Measurements from ENCODE around the gene EPB41L5.
"Not testable (repeated sequence)": the region's sequence is repeated elsewhere in the genome, so short reads cannot be mapped to it uniquely, and the experiment has no call there.

The EPB41L5 gene

DNA sequence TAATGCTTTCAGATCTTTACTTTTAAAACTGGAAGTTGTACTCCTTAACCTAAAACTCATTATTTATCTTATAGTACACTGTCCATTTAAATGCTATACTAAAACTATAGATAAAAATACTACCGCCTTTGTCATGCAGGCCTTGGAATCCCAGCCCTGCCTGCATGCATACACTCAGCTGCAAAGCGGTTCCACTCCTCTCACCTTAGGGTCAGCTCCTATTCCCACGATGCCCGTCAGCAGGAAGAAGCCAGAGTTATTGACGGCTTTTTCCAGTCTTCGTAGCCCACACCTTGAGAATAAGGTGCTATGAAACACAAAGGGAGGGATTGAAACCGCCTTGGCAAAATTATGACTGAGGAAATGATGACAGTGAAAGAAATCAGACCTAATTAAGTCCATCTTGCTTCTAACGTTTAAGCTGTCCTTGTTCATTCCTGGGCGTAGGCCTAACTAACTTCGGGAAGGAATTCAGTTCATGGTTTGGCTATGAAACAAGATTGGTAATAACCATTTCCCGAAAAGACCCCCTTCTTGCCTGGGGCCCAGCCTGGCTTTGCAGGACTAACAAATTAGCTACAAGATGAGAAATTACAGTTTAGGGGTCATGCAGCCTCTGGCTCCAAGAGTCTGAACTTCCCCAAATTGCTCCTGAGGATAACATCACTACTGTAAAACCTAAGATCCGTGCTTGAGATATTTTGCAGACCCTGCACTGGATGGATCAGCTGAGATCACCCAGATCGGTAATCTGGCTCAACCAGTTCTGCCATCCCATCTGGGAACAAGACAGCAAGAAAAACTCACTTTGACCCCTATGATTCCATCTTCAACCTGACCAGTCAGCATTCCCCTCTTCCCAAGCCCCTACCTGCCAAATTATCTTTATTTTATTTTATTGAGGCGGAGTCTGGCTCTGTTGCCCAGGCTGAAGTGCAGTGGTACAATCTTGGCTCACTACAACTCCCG lies 17.1 kb downstream of the EPB41L5 start:
- peak; percentile 46 for DNase-seq

DNA sequence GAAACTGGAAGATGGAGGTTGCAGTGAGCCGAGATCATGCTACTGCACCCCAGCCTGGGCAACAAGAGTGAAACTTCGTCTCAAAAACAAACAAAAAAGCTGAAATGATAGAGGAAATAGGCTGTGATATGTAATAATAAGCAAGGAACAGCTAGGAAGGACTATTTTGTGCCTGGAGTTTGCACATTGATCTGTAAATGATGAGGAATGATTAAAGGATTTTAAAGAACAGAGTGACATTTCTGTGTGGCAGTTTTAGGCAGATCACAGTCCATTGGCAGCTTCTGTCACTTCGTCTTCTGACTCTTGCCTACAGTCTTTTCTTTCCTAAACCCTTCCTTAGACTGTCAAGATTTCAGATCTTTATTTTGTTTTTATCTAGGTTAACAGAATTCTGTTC lies 19.4 kb downstream of the EPB41L5 start:
- DNase-seq: no peak

DNA sequence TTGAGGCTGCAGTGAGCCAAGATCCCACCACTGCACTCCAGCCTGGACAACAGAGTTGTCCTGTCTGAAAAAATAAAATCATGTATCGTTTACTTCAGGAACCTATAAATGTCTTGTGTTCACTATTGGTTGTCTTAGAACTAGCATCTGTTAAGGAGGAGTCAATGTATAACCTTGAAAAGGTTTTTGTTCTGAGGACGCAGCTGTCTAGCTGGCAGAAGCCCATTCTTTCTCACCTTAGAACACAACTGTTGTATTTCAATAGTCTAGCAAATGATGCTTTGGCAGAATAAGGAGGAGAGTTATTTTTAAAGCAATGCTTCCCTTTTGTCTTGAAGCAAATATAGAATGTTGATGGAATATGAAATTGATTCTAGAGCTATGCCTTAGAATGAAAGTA lies 21.1 kb downstream of the EPB41L5 start:
- DNase-seq: no peak

DNA sequence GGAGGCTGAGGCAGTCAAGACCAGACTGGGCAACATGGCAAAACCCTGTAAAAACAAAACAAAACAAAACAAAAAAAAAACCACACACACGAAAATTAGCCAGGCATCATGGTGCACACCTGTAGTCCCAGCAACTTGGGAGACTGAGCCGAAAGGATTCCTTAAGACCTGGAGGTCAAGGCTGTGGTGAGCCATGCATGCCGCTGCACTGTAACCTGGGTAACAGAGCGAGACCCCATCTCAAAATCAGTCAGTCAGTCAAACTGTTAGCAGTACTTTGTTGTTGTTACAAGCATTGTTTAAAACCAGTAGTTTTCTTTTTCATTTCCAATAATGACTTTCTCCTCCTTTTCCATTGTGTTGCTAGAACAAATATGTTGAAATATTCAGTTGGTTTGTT lies 21.7 kb downstream of the EPB41L5 start:
- no peak for DNase-seq

DNA sequence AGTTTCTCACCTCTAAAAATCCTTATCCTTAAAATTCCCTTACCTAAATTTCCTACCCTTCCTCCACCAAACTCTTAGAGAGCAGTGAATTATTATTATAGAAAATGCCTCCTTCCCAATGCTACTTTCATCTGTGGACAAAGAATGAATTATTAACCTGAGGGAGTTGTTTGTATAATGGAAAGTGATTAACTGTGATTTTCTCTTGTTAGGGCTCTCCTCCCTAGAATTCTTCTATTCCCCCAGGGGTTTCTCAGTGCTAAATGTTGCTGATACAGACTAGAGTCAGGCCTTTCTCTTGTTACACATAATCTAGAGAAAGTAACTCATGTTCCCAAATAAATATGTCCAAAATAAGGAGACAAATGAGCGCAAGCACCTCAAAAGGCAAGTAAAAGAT lies 23.3 kb downstream of the EPB41L5 start:
- DNase-seq: no peak

DNA sequence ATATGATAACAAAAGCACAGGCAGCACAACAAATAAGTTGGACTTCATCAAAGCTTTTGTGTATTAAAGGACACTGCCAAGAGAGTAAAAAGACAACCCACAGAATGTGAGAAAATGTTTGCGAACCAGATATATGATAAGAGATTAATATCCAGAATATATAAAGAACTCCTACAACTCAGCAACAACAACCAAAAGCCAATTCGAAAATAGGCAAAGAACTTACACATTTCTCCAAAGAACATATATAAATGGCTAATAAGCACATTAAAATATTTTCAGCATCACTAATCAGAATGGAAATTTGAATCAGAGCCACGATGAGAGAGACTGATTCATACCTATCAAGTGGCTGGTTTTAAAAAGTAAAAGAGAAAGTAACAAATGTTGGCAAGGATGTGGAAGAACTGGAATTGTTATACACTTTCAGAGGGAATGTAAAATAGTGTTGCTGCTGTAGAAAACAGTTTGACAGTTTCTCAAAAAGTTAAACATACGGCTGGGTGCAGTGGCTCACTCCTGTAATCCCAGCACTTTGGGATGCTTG lies 25.2 kb downstream of the EPB41L5 start:
- peak; percentile 44 for DNase-seq

DNA sequence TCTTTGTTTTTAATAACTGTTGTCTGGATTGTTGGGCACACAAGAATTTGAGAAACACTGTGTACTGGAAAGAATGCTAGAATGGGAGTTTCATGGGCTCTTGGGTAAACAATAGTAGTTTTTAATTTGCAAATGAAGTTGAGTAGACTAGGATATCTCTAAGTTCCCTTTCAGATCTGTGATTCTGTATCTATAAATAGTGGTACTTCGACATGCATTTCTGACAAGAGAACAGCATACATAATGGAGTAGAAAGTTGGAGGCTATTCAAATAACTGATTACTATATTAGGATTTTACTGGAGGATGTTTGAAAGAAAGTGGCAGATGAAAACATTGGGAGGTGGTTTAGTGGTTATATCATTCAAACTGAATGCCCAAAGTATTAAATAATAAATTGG lies 29.5 kb downstream of the EPB41L5 start:
- no peak for DNase-seq

DNA sequence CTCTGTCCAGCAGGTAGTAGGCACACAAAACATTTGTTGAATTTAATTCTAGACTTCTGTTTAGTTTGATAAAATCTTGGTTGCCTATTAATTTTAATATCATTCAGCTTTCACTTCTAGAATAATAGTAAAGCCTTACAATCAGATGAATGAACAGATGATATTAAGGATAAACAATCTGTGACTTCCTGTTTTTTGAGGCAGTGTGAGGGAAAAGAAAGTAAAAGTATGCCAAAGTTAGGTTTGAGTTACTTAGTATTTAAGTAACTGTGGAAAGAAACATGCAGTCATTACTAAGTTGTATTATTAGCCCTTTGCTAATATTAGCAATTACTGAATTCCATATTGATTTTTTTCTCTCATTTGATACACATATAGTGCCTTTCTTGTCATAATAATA lies 31.5 kb downstream of the EPB41L5 start:
- no peak for DNase-seq

DNA sequence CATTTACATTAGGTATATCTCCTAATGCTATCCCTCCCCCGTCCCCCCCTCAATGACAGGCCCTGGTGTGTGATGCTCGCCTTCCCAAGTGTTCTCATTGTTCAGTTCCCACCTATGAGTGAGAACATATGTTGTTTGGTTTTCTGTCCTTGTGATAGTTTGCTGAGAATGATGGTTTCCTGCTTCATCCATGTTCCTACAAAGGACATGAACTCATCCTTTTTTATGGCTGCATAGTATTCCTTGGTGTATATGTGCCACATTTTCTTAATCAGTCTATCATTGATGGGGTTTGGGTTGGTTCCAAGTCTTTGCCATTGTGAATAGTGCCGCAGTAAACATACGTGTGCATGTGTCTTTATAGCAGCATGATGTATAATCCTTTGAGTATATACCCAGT lies 32.9 kb downstream of the EPB41L5 start:
- DNase-seq: not testable (repeated sequence)

DNA sequence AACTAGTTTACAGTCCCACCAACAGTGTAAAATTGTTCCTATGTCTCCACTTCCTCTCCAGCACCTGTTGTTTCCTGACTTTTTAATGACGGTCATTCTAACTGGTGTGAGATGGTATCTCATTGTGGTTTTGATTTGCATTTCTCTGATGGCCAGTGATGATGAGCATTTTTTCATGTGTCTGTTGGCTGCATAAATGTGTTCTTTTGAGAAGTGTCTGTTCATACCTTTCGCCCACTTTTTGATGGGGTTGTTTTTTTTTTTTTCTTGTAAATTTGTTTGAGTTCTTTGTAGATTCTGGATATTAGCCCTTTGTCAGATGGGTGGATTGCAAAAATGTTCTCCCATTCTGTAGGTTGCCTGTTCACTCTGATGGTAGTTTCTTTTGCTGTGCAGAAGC lies 33.4 kb downstream of the EPB41L5 start:
- DNase-seq: not testable (repeated sequence)

DNA sequence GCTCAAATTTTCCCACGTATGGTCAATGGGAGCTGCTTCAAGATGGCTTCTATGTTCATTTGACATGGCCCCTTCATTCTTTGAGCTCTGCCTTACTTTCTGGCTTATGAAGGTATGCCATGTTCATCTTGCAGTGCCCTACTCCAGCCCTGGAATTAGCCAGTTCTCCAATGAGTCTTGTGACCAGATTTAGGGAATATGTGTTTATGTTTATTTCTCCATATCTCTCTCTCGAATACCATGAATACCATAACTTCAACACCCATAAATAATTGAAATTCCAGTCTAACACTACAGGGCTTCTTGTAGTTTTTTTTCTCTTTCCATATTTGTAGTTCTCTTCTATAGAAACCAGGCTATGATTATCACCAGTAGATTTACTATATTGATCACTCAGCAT lies 39.7 kb downstream of the EPB41L5 start:
- peak; percentile 49 for DNase-seq

DNA sequence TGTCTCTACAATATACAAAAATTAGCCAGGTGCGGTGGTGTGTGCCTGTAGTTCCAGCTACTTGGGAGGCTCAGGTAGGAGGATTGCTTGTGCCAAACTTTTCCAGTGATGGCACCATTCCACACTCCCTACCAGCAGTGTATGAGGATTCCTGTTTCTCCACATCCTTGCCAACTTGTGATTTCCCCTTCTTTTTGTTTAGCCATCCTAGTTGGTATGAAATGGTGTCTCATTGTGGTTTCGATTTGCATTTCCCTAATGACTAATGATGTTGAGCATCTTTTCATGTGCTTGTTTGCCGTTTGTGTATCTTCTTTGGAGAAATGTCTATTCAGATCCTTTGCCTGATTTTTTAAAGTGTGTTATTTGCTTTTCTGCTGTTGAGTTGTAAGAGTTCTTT lies 41.0 kb downstream of the EPB41L5 start:
- peak; percentile 30 for DNase-seq

DNA sequence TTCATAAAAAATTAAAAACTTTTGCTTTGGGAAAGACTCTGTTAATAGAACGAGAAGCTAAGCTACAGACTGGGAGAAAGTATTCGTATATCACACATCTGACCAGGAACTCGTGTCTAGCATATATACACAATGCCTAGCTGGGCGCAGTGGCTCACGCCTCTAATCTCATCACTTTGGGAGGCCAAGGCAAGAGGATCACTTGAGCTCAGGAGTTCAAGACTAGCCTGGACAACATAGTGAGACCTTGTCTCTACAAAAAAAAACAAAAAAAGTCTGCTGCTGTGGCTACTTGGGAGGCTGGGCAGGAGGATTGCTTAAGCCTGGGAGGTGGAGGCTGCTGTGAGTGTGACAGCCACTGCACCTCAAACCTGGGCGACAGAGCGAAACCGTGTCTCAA lies 46.6 kb downstream of the EPB41L5 start:
- DNase-seq: no peak

DNA sequence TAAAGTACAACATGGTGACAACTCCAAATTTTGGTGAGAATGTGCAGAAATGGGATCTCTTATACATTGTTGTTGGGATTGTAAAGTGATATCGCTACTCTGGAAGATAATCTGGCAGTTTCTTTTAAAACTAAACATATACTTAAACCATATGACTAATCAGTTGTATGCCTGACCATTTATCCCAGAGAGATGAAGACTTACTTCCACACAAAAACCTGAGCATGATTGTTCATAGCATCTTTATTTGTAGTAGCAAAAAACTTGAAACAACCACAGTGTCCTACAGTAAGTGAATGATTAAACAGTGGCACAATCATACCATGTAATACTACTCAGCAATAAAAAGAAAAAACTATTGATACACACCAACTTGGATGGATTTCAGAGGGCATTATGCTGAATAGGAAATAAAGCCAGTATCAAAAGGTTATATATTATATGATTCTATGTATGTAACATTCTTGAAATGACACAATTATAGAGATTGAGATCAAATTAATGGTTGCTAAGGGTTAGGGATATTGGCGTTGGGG lies 47.3 kb downstream of the EPB41L5 start:
- no peak for DNase-seq

DNA sequence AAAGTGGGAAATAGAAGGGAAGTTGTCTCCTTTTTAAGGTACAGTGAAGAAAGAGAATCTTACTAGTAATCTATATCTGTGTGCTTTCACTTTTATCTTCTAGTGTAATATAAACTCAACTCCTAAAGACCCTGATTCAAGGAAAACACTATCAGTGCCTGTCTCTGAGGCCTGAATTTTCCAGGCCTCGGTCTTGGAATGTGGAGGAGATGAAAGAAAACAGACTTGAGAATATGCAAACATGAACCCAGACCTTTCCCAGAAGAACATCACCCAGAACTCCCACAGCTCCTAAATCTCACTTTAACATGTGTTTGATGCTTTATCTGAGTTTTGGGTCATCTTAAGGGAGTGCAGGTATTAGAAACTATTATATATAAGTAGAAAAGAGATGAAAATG lies 51.8 kb downstream of the EPB41L5 start:
- DNase-seq: no peak

DNA sequence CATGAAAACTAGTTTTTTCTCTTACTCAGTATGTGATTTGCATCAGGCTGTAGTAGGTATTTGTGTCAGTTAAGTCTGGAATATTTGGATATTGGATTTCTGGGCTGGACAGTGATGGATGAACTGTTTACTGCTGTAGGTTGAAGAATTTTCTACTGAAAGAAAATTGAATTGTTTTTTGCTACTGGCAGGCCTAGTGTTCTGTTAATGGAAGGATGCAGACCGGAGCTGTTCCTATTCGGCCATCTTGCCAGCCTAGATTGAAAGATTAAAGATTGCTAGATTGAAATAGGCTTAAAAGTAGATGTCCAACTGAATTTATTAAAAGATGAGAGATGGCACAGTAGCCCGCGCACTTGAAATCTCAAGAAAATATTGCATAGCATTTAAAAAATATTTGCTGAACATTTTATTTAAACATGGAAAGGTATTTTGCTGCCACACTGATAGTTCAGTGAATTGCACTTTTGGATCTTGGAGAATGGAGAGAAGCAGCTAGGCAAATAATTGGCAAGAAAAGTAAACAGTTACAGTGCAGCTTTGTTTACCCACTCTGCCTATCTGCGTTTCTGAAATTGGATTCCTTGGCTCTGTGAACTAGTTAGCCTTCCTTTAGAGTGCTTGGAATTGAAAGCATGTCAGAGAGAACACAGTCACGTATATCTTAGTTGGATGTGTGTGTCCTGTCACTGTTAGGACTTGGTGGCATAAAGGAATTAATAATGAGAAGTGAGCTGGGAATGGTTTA lies 54.1 kb downstream of the EPB41L5 start:
- DNase-seq: no peak

DNA sequence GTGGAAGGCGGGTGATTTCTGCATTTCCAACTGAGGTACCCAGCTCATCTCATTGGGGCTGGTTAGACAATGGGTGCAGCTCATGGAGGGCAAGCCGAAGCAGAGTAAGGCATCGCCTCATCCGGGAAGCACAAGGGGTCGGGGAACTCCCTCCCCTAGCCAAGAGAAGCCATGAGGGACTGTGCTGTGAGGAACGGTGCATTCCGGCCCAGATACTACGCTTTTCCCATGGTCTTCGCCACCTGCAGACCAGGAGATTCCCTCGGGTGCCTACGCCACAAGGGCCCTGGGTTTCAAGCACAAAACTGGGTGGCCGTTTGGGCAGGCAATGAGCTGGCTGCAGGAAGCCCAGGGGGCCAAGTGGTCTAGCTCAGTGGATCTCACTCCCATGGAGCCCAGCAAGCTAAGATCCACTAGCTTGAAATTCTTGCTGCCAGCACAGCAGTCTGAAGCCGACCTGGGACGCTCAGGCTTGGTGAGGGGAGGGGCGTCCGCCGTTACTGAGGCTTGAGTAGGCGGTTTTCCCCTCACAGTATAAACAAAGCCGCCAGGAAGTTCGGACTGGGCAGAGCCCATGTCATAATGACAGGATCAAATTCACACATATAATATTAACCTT lies 55.3 kb downstream of the EPB41L5 start:
- DNase-seq: not testable (repeated sequence)

DNA sequence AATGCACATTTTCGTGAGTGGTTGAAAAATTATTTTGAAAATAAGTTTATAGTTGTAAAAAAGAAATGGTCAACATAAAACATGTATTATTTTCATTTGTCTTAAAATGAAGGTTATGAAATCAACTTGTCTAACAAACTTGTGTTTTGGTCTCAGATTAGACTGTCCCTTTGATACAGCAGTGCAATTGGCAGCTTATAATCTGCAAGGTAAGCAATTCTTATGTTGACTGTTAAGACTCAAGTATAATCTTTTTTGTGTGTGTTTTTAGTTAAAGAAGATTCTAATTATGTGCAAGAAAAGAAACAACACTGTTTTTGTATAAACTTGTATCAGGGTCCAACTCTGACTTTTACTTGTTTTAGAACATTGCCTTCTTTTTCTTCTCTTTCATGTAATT lies 62.7 kb downstream of the EPB41L5 start:
- DNase-seq: no peak

DNA sequence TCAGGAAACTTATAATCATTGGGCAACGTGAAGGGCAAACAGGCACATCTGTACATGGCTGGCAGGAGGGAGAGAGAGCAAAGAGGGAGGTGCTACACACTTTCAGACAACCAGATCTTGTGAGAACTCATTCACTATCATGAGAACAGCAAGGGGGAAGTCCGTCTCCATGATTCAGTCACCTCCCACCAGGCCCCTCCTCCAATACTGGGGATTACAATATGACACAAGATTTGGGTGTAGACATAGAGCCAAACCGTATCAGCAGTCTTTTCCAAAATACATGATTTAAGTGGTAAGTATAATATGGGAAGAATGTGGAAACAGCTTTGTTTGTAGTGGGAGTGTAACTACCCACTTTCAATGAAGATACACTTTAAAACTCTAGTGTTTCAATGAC lies 65.0 kb downstream of the EPB41L5 start:
- DNase-seq: peak; percentile 7

DNA sequence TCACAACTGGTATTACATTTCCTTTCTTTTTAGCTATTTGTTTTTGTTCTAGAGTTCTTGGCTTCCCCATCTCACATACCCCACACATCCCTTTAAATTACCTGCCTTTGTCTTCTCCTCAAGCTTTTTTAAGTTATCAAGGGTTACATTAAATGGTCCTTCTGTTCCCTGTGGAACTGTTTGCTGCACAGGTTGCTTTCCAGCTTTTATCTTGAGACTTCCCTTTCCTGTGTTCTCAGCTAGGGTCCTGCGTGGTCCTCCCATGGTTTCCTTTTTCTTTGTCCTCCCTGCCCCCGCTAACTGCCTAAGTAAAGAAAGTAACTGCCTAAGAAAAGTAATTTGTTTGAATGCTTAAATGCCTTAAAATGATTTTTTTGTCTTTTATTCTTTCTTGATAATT lies 66.8 kb downstream of the EPB41L5 start:
- no peak for DNase-seq

DNA sequence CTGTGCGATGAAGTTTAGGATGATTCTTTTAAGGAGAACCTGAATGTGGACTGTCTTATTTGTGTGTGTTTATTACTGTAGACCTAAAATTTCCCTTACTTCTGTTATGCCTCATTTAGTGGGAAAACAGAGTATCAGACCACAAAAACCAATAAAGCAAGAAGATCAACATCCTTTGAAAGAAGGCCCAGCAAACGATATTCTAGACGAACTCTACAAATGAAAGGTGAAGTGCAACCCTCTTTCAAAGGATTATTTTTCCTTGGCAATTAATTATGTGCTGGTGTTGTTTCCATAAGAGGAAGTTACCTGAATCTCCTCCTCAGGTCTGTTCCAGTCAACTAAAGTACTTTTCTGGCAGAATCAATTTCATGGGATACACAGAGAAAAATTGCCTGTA lies 78.6 kb downstream of the EPB41L5 start:
- no peak for DNase-seq

DNA sequence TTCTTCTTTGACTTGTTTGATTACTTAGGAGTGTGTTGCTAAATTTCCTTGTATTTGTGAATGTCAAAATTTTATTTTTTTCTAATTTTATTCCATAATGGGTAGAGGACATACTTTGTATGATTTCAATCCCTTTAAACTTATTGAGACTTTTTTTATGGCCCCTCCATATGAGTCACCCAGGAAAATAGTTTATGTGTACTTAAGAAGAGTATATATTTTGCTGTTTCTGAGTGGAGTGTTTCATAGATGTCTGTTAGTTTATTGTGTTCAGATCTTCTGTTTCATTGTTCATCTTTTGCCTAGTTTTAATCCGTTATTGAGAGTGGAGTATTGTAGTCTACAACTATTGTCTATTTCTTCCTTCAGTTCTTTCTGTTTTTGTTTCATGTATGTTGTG lies 81.9 kb downstream of the EPB41L5 start:
- DNase-seq: no peak

DNA sequence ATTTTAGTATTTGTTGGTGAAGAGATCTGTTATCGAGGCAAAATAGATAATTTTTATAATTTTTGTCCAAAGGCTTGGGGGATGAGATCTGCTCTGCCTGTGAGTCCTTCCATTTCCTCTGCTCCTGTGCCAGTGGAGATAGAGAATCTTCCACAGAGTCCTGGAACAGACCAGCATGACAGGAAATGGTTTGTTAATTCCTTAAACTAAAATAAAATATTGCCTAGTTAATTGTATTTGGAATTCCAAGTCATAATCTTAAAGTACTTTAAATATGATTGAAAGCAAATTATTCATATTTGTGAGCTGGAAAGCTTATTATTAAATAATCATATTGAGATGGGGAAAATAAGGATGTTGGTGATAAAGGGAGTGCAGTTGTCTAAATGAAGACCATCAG lies 87.8 kb downstream of the EPB41L5 start:
- no peak for DNase-seq

All from fibroblast of skin of right biceps (primary cell).